OCI-LY3 (cell line): ENCODE results near the gene SLC19A1.

Experiments
- EZH2phosphoT487 ChIP-seq: fragments of 200-600 bp; shearing (Covaris generic); IDR thresholded peaks from 2 replicates; pipeline ENCODE4 v1.6.1; 2018; ENCODE audit warnings: antibody characterized with exemption, mixed run types, low read depth
- TF ChIP-seq, protein P1 (sequence below): fragments of 200-600, 300-600 bp; sonication (generic); IDR thresholded peaks from 2 replicates; pipeline ENCODE4 v1.5.1; 2014; ENCODE audit warnings: antibody characterized with exemption, low read length, low read depth

DNA sequence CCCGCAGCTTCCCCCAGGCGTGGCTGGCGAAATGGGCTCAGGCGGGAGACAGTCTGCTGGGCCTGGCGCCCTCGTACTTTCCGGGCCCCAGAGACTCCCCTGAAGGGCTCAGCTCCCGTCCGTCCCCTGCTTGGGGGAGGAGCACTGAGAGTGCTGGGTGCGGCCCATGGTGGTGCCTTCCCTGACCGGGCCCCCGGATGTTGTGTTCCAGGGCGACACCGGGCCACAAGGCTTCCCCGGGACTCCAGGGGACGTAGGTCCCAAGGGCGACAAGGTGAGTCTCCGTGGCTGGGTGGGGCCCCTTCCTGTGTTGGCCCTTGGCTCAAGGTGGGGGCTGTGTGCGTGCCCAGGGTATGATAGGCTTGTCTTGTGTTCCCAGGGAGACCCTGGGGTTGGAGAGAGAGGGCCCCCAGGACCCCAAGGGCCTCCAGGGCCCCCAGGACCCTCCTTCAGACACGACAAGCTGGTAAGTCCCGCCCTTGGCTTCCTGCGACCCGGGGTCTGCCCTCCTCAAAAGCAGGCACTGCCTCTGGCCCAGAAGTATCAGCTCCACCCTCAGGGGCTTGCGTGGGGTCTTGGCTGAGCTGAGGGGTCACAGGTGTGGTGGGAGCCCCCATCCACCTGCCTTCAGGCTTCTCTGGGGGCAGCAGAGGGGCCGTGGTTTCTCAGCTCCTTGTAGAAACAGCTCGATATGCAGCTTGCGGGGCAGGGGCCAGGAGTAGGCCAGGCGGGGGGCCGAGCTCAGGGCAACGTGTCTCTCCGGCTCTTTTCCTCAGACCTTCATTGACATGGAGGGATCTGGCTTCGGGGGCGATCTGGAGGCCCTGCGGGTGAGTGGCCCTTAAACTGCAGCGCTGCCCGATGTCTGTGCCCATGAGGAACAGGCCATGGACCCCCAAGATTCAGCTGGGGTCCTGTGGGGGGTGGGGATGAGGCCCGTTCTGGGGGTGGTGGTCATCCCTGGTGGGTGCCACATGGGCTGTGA is 62.3 kb downstream of the SLC19A1 start:
- TF ChIP-seq, protein P1, sequence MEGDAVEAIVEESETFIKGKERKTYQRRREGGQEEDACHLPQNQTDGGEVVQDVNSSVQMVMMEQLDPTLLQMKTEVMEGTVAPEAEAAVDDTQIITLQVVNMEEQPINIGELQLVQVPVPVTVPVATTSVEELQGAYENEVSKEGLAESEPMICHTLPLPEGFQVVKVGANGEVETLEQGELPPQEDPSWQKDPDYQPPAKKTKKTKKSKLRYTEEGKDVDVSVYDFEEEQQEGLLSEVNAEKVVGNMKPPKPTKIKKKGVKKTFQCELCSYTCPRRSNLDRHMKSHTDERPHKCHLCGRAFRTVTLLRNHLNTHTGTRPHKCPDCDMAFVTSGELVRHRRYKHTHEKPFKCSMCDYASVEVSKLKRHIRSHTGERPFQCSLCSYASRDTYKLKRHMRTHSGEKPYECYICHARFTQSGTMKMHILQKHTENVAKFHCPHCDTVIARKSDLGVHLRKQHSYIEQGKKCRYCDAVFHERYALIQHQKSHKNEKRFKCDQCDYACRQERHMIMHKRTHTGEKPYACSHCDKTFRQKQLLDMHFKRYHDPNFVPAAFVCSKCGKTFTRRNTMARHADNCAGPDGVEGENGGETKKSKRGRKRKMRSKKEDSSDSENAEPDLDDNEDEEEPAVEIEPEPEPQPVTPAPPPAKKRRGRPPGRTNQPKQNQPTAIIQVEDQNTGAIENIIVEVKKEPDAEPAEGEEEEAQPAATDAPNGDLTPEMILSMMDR: no peak
- no peak for TF ChIP-seq EZH2phosphoT487
